ENCODE results near the gene ZIC2.

DNA sequence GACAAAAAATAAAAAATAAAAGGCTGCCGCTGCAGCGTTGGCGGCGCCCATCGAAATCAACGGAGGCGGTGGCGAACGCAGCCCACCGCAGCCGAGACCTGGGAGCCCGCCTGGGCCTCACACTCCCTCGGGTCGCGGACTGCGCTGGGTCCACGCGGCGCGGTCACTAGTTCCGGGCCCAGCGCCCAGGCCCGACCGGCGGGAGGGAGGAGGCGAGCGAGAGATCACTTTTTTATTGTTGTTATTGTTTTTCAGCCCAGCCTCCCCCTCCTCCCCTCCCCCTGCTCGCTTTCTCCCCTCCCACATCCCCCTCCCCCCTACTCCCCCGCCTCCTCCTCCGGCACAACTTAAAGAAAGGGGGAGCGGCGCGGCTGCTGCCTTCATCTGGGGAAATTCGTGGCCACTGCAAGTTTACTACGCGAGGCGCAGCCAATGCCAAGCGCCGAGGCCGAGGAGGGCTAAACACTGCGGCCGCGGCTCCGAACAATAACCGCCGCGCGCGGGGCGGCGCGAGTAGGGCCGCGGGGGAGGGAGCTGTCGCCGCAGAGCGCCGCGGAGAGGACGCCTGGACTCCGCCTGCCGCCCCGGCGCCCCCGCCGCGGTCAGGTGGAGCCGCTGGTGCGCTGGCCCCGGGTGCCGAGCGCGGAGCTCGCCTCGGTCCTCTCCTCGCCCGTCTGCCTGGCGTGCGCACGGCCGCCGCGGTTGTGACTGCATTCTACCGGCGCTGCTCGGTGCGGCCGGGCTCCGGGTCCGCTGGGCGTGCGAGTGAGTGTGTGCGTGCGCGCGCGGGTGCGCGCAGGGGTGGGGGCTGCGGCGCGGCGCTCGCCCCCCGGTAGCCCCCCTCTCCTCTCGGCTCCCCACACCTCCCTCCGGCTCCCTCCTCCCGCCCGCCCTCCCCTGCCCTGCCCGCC lies 505 bp upstream of the ZIC2 start:
- no peak for TF ChIP-seq EZH2 (IDR thresholded peaks at IDR 0.05; ENCODE audit: insufficient read depth, low read length)
- TF ChIP-seq, protein P1, sequence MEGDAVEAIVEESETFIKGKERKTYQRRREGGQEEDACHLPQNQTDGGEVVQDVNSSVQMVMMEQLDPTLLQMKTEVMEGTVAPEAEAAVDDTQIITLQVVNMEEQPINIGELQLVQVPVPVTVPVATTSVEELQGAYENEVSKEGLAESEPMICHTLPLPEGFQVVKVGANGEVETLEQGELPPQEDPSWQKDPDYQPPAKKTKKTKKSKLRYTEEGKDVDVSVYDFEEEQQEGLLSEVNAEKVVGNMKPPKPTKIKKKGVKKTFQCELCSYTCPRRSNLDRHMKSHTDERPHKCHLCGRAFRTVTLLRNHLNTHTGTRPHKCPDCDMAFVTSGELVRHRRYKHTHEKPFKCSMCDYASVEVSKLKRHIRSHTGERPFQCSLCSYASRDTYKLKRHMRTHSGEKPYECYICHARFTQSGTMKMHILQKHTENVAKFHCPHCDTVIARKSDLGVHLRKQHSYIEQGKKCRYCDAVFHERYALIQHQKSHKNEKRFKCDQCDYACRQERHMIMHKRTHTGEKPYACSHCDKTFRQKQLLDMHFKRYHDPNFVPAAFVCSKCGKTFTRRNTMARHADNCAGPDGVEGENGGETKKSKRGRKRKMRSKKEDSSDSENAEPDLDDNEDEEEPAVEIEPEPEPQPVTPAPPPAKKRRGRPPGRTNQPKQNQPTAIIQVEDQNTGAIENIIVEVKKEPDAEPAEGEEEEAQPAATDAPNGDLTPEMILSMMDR (IDR thresholded peaks at IDR 0.05; ENCODE audit: insufficient read depth, low read depth, low read length), result no peak

All from astrocyte (in vitro differentiated cells and primary cell).